GM12878 (cell line): ENCODE results near the gene DGKA. TPM values are rescaled to one million over a fixed set of nuclear protein-coding genes. Genes with fewer than 3 reads are reported as not detected.

Experiments used
- ATAC-seq: fragments of 200-7000 bp; cut with Tn5 transposase; 3 replicates; pipeline ENCODE4 v1.9.1; 2020; ENCODE audit warnings: mild to moderate bottlenecking, moderate library complexity
- BruUV-seq: library from RNA; stranded (reverse); fragments of 400-500 nt; replicated peaks from 2 replicates; lab custom pipeline; 2021; lab: Mats Ljungman, UMichigan
- CTCF ChIA-PET: fragments of 300-600 bp; sonication (Branson Sonifier 250); formaldehyde crosslinking; extraction: SDS; loops from one replicate; lab custom pipeline; 2021; ENCODE audit warnings: inconsistent platforms; lab: Yijun Ruan, JAX
- POLR2A ChIA-PET: fragments of 350-600 bp; formaldehyde crosslinking; extraction: SDS; loops from one replicate; lab custom pipeline; 2021; ENCODE audit warnings: inconsistent platforms; lab: Charles Lee
- RAD21 ChIA-PET: fragments of 300-600 bp; sonication (Branson Sonifier 250); formaldehyde crosslinking; loops from one replicate; lab custom pipeline; 2023; ENCODE audit warnings: antibody characterized with exemption; ENCODE audit not compliant: unreplicated experiment; lab: Charles Lee
- SMC1A ChIA-PET: fragments of 300-600 bp; sonication (Branson Sonifier 250); formaldehyde crosslinking; loops from one replicate; lab custom pipeline; 2023; ENCODE audit not compliant: unreplicated experiment, uncharacterized antibody; lab: Charles Lee
- DNase-seq: peaks from one replicate; pipeline ENCODE4 v3.0.0-alpha.2; 2011; ENCODE audit warnings: low read depth, low spot score
- FAIRE-seq: peaks from 3 replicates; lab custom pipeline; 2011; peaks lifted over from hg19 to GRCh38; lab: Jason Lieb, UNC
- H2AFZ ChIP-seq: 2 replicates; pipeline ENCODE4 v1.6.0; 2011; ENCODE audit warnings: low read depth, low read length, control low read depth; ENCODE audit not compliant: control insufficient read depth
- H3K27ac ChIP-seq: 2 replicates; pipeline ENCODE4 v1.5.1; 2011; ENCODE audit warnings: control low read depth; ENCODE audit not compliant: control insufficient read depth, insufficient read depth
- H3K27me3 ChIP-seq, 2 experiments: replicated peaks in 1 of 2; 2 replicates each; pipeline versions ENCODE4 v1.6.0 to v1.6.1; 2011; ENCODE audit warnings: low read length in 1 of 2; ENCODE audit not compliant: control insufficient read depth in 2 of 2, insufficient read depth in 2 of 2
- H3K36me3 ChIP-seq, 2 experiments: 2 replicates each; pipeline ENCODE4 v1.5.1; 2011; ENCODE audit warnings: low read length in 1 of 2; ENCODE audit not compliant: control insufficient read depth in 2 of 2, insufficient read depth in 2 of 2
- H3K4me1 ChIP-seq: 2 replicates; pipeline ENCODE4 v1.6.1; 2011; ENCODE audit warnings: mild to moderate bottlenecking, low read length, moderate library complexity, mixed read lengths; ENCODE audit not compliant: control insufficient read depth, insufficient read depth
- H3K4me2 ChIP-seq: 2 replicates; pipeline ENCODE4 v1.6.0; 2011; ENCODE audit warnings: control low read depth; ENCODE audit not compliant: control insufficient read depth, insufficient read depth
- H3K4me3 ChIP-seq: fragments of 200-600 bp; sonication (generic); 2 replicates; pipeline ENCODE4 v1.5.1; 2016
- H3K79me2 ChIP-seq: 2 replicates; pipeline ENCODE4 v1.6.0; 2011; ENCODE audit warnings: low read length; ENCODE audit not compliant: control insufficient read depth, insufficient read depth
- H3K9ac ChIP-seq: 2 replicates; pipeline ENCODE4 v1.8.0; 2011; ENCODE audit warnings: low read length, control low read depth, mixed read lengths; ENCODE audit not compliant: control insufficient read depth, insufficient read depth
- H3K9me3 ChIP-seq: replicated peaks from 3 replicates; pipeline ENCODE4 v1.5.1; 2011; ENCODE audit warnings: mild to moderate bottlenecking, low read length; ENCODE audit not compliant: control insufficient read depth, insufficient read depth
- H4K20me1 ChIP-seq: 2 replicates; pipeline ENCODE4 v1.6.0; 2011; ENCODE audit not compliant: control insufficient read depth, insufficient read depth
- BRCA1 ChIP-seq: IDR thresholded peaks from 2 replicates; pipeline ENCODE4 v1.6.1; 2011; ENCODE audit warnings: low read depth, low read length, improper control_type of control experiment
- CBX3 ChIP-seq: fragments of 200-600 bp; sonication (generic); IDR thresholded peaks from 2 replicates; pipeline ENCODE4 v1.6.1; 2016; ENCODE audit warnings: low read depth, borderline replicate concordance
- ESRRA ChIP-seq: IDR thresholded peaks from 2 replicates; pipeline ENCODE4 v1.6.1; 2012; ENCODE audit warnings: mild to moderate bottlenecking, low read length, improper control_type of control experiment
- FOXM1 ChIP-seq: IDR thresholded peaks from 2 replicates; pipeline ENCODE4 v1.6.1; 2012; ENCODE audit warnings: low read depth, mild to moderate bottlenecking, inconsistent platforms, low read length, moderate library complexity
- MYC ChIP-seq: IDR thresholded peaks from 2 replicates; pipeline ENCODE4 v1.6.1; 2011; ENCODE audit warnings: mild to moderate bottlenecking, low read length, moderate library complexity, inconsistent platforms; ENCODE audit not compliant: insufficient read depth, insufficient replicate concordance, insufficient read length, severe bottlenecking
- SUZ12 ChIP-seq: fragments of 200-600 bp; sonication (generic); IDR thresholded peaks from one replicate; pipeline ENCODE4 v1.6.1; 2018; ENCODE audit warnings: antibody characterized with exemption, mild to moderate bottlenecking; ENCODE audit not compliant: unreplicated experiment
- ZBTB4 ChIP-seq: fragments of 450-650 bp; formaldehyde crosslinking; IDR thresholded peaks from 2 replicates; pipeline ENCODE4 v1.4.0; 2022; ENCODE audit warnings: mild to moderate bottlenecking, moderate library complexity
- WGBS: methylation state at CpG from one replicate; pipeline ENCODE4 v1.1.6; 2016; ENCODE audit warnings: low lambda C conversion rate; ENCODE audit not compliant: insufficient replicate concordance, insufficient coverage; ENCODE audit errors: missing lambda C conversion rate; 5-methylcytosine and 5-hydroxymethylcytosine counted together
- in situ Hi-C: fragments of 300-500 bp; cut with MboI; formaldehyde crosslinking; loops from 9 replicates; pipeline ENCODE4 v1.14.3; 2018; ENCODE audit warnings: mixed read lengths
- intact Hi-C: fragments of 100-400 bp; cut with micrococcal nuclease; formaldehyde crosslinking; loops from one replicate; pipeline ENCODE4 v1.14.2; 2022; ENCODE audit not compliant: unreplicated experiment
- polyA plus RNA-seq, 11 experiments: library from polyadenylated mRNA; depleted of rRNA in 4 of 11; unstranded in 6 of 11; stranded (reverse) in 5 of 11; fragments of >200 nt; fragmentation: Nextera tagmentation in 4 of 11; fragmentation: Illumina TruSeq in 1 of 11; extraction: Ambion mirVana in 4 of 11; extraction: Trizol in 1 of 11; gene quantifications; 1 replicate in 1 of 11; 2 replicates in 10 of 11; pipeline versions ENCODE4 v1.2.1 to v1.2.3, GENCODE V29; 2011 to 2016; ENCODE audit warnings: inconsistent platforms in 2 of 11, missing spikeins in 2 of 11, low read depth in 1 of 11
- total RNA-seq, 4 experiments: library from RNA; depleted of rRNA in 3 of 4; stranded (reverse); fragments of >200 nt in 3 of 4; fragmentation: Illumina TruSeq in 1 of 4; extraction: Trizol in 1 of 4; gene quantifications; 2 replicates each; pipeline versions ENCODE4 v1.2.1 to v1.2.3, GENCODE V29; 2013 to 2021
- TF ChIP-seq, protein P1 (sequence below): fragments of 450-650 bp; IDR thresholded peaks from 2 replicates; pipeline ENCODE4 v1.6.1; 2017; ENCODE audit warnings: mild to moderate bottlenecking, moderate library complexity
- TF ChIP-seq, protein P2 (sequence below): fragments of 150-350 bp; IDR thresholded peaks from 2 replicates; pipeline ENCODE4 v1.6.1; 2014; ENCODE audit warnings: mild to moderate bottlenecking, low read depth, low read length

The DGKA gene
- total and polyA plus RNA-seq, 10 of the 15 experiments (the other 5 are each of a cell fraction or from before 2014, with no cell fraction given), result 14.0 to 65.5 (median 37.1) TPM

DNA sequence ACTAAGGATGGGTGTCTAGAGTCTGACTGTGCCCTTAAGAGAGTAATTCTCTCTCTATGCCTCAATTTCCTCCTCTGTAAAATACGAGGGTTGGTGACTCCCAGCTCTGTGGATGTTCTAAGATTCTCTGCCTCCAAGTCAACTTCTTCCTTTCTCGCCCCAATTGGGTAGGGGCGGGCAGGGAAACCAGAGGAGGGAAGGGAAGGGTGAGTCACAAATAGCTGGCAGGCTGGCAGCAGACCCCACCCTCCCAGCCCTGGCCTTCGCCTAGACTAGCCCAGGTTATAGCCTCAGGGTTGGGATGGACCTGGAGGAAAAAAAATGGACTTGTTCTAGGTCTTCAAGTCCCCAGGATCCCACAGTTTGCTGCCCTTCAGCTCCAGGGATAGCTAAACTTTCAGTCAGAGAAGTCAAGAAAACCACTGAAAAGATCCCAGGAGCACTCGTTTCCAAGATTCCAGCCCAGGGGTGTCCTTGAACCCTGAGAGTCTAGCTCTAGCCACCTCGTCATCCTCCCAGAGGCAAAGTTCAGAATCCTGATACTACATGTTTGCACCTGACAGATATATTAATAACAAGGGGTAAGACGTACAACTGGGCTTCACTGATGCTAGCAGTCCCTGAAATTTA is 2.3 kb downstream of the DGKA start (continued):
- TF ChIP-seq, protein P1, sequence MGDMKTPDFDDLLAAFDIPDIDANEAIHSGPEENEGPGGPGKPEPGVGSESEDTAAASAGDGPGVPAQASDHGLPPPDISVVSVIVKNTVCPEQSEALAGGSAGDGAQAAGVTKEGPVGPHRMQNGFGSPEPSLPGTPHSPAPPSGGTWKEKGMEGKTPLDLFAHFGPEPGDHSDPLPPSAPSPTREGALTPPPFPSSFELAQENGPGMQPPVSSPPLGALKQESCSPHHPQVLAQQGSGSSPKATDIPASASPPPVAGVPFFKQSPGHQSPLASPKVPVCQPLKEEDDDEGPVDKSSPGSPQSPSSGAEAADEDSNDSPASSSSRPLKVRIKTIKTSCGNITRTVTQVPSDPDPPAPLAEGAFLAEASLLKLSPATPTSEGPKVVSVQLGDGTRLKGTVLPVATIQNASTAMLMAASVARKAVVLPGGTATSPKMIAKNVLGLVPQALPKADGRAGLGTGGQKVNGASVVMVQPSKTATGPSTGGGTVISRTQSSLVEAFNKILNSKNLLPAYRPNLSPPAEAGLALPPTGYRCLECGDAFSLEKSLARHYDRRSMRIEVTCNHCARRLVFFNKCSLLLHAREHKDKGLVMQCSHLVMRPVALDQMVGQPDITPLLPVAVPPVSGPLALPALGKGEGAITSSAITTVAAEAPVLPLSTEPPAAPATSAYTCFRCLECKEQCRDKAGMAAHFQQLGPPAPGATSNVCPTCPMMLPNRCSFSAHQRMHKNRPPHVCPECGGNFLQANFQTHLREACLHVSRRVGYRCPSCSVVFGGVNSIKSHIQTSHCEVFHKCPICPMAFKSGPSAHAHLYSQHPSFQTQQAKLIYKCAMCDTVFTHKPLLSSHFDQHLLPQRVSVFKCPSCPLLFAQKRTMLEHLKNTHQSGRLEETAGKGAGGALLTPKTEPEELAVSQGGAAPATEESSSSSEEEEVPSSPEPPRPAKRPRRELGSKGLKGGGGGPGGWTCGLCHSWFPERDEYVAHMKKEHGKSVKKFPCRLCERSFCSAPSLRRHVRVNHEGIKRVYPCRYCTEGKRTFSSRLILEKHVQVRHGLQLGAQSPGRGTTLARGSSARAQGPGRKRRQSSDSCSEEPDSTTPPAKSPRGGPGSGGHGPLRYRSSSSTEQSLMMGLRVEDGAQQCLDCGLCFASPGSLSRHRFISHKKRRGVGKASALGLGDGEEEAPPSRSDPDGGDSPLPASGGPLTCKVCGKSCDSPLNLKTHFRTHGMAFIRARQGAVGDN, result no peak
- TF ChIP-seq MYC (no peak), SUZ12 (no peak)

- Histone ChIP-seq H3K9ac (no peak overlapping the region), H3K4me3 (no peak overlapping the region), H3K27ac (no peak overlapping the region), H3K79me2 (peaks cover 20% of the 10 kb centered on the region), H2AFZ (no peak overlapping the region), H3K4me1 (peaks cover 8% of the 10 kb centered on the region; the same call in 1 of the 2 replicates), H3K36me3 (peaks cover 0 to 13% of the 10 kb centered on the region in 2 experiments; a peak in 3 of 4 replicates), H3K4me2 (no peak overlapping the region; the same call in none of the 2 replicates), H3K9me3 (no peaks in the 10 kb centered on the region), H4K20me1 (no peaks in the 10 kb centered on the region), H3K27me3 (no peaks in the 10 kb centered on the region)
- no TSS peak for BruUV-seq
- intact Hi-C loops, result no loop called here
- no peak for ATAC-seq
- ChIA-PET POLR2A (interaction anchor here (0.6 to 3.9 kb wide), 12 partner anchors 18 to 205 kb away, joined by 3 to 18 read pairs (median 4); partner anchors contain the start of genes GDF11, ORMDL2, RAB5B and SARNP), SMC1A (interaction anchor here (0.7 to 3.4 kb wide), 19 partner anchors 10 to 228 kb away, joined by 3 to 12 read pairs (median 4); partner anchors contain the start of genes DNAJC14, ORMDL2, RAB5B and SARNP), CTCF (interaction anchor here (0.6 to 4.5 kb wide), 15 partner anchors 8 to 196 kb away, joined by 3 to 20 read pairs (median 4); partner anchors contain the start of genes ORMDL2, SARNP and SUOX), RAD21 (interaction anchor here (0.6 to 2.1 kb wide), 10 partner anchors 24 to 196 kb away, joined by 3 to 10 read pairs (median 4); partner anchors contain the start of genes ORMDL2, SARNP and SUOX)
- no peak for FAIRE-seq
- 97% methylated on average over 1 of the region's 1 CpG for WGBS
- in situ Hi-C loops, result no loop called here
- no peak for DNase-seq
- TF ChIP-seq BRCA1, result no peak
- TF ChIP-seq ESRRA, result no peak
- no peak for TF ChIP-seq CBX3
- TF ChIP-seq, protein P2, sequence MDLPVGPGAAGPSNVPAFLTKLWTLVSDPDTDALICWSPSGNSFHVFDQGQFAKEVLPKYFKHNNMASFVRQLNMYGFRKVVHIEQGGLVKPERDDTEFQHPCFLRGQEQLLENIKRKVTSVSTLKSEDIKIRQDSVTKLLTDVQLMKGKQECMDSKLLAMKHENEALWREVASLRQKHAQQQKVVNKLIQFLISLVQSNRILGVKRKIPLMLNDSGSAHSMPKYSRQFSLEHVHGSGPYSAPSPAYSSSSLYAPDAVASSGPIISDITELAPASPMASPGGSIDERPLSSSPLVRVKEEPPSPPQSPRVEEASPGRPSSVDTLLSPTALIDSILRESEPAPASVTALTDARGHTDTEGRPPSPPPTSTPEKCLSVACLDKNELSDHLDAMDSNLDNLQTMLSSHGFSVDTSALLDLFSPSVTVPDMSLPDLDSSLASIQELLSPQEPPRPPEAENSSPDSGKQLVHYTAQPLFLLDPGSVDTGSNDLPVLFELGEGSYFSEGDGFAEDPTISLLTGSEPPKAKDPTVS, result no peak
- TF ChIP-seq ZBTB4, result no peak
- no peak for TF ChIP-seq FOXM1
Measured at GRCh38 chr12:55933799-55934742, 3.1 kb downstream of the DGKA start.
